AG04450 (cell line): ENCODE results near the gene NKAIN2. TPM values are rescaled to one million over a fixed set of nuclear protein-coding genes. Genes with fewer than 3 reads are reported as not detected.

Source experiments
- CTCF ChIA-PET: fragments of 300-600, 350-600 bp; formaldehyde crosslinking; extraction: SDS; loops from one replicate; lab custom pipeline; 2022; ENCODE audit warnings: antibody characterized with exemption, inconsistent platforms; lab: Charles Lee
- POLR2A ChIA-PET: fragments of 350-600 bp; formaldehyde crosslinking; extraction: SDS; loops from one replicate; lab custom pipeline; 2021; ENCODE audit warnings: antibody characterized with exemption, inconsistent platforms; lab: Yijun Ruan, JAX
- DNase-seq: peaks from one replicate; pipeline ENCODE4 v3.0.0-alpha.2; 2011; ENCODE audit warnings: low read depth, low spot score
- H3K27ac ChIP-seq: one replicate; pipeline ENCODE4 v1.5.1; 2012; ENCODE audit warnings: low read depth, low read length, control low read depth
- H3K27me3 ChIP-seq: one replicate; pipeline ENCODE4 v1.6.0; 2012; ENCODE audit warnings: low read length; ENCODE audit not compliant: control insufficient read depth, insufficient read depth
- H3K4me3 ChIP-seq: 2 replicates; pipeline ENCODE4 v1.5.1; 2011; ENCODE audit warnings: mild to moderate bottlenecking, low read depth, low read length, control low read depth
- H3K9me3 ChIP-seq: 2 replicates; pipeline ENCODE4 v1.5.1; 2012; ENCODE audit warnings: low read length; ENCODE audit not compliant: control insufficient read depth, insufficient read depth
- polyA plus RNA-seq: library from polyadenylated mRNA; depleted of rRNA; stranded (reverse); fragments of >200 nt; gene quantifications from 2 replicates; pipeline ENCODE4 v1.2.3, GENCODE V29; 2011
- TF ChIP-seq, protein P1 (sequence below): IDR thresholded peaks from 2 replicates; pipeline ENCODE4 v1.5.1; 2011; ENCODE audit warnings: low read depth, low read length, control low read depth, inconsistent platforms

NKAIN2 gene
- polyA plus RNA-seq, 1 experiment, result not detected

GRCh38 chr6:124479991-124480430 is 676.3 kb downstream of the NKAIN2 start:
- CTCF ChIA-PET, result no interaction called here
- TF ChIP-seq, protein P1, sequence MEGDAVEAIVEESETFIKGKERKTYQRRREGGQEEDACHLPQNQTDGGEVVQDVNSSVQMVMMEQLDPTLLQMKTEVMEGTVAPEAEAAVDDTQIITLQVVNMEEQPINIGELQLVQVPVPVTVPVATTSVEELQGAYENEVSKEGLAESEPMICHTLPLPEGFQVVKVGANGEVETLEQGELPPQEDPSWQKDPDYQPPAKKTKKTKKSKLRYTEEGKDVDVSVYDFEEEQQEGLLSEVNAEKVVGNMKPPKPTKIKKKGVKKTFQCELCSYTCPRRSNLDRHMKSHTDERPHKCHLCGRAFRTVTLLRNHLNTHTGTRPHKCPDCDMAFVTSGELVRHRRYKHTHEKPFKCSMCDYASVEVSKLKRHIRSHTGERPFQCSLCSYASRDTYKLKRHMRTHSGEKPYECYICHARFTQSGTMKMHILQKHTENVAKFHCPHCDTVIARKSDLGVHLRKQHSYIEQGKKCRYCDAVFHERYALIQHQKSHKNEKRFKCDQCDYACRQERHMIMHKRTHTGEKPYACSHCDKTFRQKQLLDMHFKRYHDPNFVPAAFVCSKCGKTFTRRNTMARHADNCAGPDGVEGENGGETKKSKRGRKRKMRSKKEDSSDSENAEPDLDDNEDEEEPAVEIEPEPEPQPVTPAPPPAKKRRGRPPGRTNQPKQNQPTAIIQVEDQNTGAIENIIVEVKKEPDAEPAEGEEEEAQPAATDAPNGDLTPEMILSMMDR, result no peak
- DNase-seq, result no peak
- no peaks in the 10 kb centered on the region for H3K9me3 ChIP-seq
- POLR2A ChIA-PET, result no interaction called here
- no peak overlapping the region for H3K4me3 ChIP-seq
- no peak overlapping the region for H3K27ac ChIP-seq
- H3K27me3 ChIP-seq, result no peaks in the 10 kb centered on the region

DNA sequence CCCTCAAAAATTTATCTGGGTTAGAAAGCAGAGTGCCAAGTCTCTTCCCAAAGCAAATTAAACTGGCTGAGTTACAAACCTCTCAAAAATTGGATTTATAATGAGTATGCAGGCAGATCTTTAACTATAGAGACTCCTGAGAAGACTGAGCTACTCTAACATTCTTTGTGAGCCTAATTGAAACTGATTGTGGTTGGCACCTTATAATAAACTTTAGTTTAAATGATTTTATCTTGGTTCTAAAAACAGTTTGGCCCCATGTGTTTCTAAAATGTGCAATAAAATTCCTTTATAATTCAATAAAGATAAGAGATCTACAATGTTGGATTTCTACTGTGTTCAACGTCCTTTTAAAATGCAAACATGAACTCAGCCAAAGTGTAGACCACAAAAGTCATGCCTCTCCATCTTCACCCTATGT is 678.4 kb downstream of the NKAIN2 start:
- Histone ChIP-seq H3K27me3 (no peaks in the 10 kb centered on the region), H3K9me3 (no peaks in the 10 kb centered on the region), H3K4me3 (no peak overlapping the region), H3K27ac (no peak overlapping the region)
- POLR2A ChIA-PET, result no interaction called here
- CTCF ChIA-PET, result no interaction called here
- TF ChIP-seq, protein P1, result no peak
- DNase-seq, result no peak

DNA sequence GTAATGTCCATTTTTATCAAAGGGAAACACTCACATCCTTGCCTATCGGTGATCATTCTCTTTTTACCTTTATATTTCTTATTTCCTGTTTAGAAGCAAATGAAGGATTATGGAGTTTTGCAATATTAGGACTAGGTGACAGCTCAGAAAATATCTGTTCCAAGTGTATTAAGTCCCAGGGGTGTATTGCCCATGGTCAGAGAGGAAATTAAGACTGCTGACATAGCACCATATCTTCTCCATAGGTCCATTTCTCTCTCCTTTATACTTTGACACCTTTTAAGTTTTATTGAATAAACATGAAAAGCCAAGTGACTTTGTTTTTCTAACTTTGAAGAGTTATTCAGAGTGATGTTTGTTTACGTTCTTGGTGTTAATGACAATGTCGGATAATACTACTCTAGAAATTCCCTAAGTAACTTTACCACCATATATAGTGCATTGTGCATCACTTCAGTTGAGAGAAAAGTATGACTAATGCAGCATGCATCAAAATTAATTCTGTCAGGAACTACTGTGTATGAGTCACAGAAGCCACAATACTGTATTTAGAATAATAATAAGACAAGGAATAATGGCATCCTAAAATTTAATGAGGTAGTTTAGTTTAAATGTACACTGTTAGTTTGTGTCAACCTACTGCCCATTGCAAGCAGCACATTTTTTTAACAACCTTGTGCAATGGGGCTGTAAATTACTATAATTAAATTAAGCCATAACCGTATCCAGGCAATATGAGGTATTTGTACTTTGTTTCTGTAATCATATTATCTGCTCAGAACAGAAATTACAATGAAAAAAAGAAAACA is 684.2 kb downstream of the NKAIN2 start:
- no peak overlapping the region for H3K27ac ChIP-seq
- no peak for DNase-seq
- ChIA-PET CTCF (no interaction called here), POLR2A (no interaction called here)
- no peaks in the 10 kb centered on the region for H3K27me3 ChIP-seq
- TF ChIP-seq, protein P1, result no peak
- H3K4me3 ChIP-seq, result no peak overlapping the region
- H3K9me3 ChIP-seq, result no peaks in the 10 kb centered on the region

DNA sequence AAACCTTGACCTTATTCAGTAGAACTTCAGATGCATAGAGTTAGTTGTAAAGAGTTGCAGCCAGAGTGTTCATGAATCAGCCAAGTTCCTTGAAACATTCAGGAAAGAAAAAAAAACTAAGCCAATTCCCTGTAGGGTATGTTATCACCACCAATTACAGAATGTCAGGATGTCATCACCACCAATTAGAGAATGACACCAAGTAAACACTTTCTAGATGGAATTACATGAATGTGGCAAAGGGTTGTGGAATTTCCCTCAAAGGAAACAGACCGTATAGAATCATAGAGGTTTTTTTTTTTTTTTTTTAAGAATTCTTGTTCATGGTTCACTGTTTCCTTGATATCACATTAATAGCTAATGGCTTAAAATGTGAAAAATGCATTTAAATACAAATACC is 686.5 kb downstream of the NKAIN2 start:
- ChIA-PET CTCF (no interaction called here), POLR2A (no interaction called here)
- Histone ChIP-seq H3K9me3 (no peaks in the 10 kb centered on the region), H3K4me3 (no peak overlapping the region), H3K27me3 (no peaks in the 10 kb centered on the region), H3K27ac (no peak overlapping the region)
- TF ChIP-seq, protein P1, result no peak
- DNase-seq, result no peak

DNA sequence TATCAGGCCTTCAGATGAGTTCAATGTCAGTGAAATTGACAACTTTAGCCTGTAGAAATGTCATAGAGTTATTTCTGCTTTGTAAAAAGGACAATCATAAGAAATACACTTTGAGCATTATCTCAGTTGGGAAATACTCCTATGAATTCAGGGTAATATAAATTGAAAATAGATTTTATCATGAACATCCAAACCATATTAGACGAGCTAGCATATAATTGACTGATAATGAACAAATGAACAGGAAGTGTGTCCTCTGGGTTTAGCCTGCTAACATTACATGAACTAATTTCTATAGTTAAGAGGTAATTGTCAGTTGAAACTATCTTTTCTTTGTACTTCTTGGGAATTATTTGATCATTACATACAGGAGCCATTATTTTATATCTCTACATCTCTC is 689.6 kb downstream of the NKAIN2 start:
- no peak for DNase-seq
- H3K27me3 ChIP-seq, result no peaks in the 10 kb centered on the region
- H3K4me3 ChIP-seq, result no peak overlapping the region
- no peaks in the 10 kb centered on the region for H3K9me3 ChIP-seq
- ChIA-PET POLR2A (no interaction called here), CTCF (no interaction called here)
- TF ChIP-seq, protein P1, result no peak
- no peak overlapping the region for H3K27ac ChIP-seq
